Mammary epithelial cell (primary cell): Measurements from ENCODE around the gene RASGRP4.

Experiments used
- EZH2 ChIP-seq: IDR thresholded peaks from 2 replicates; pipeline ENCODE4 v1.6.1; 2012; ENCODE audit warnings: low read length, inconsistent platforms, borderline replicate concordance
- TF ChIP-seq, protein P1 (sequence below), 2 donors: IDR thresholded peaks in 1 of 2; conservative IDR thresholded peaks in 1 of 2; 2 replicates each; pipeline ENCODE4 v1.5.1; 2011 to 2012; ENCODE audit warnings: inconsistent platforms in 2 of 2, low read length in 2 of 2, mild to moderate bottlenecking in 2 of 2, control low read depth in 1 of 2, low read depth in 1 of 2; ENCODE audit not compliant: insufficient read depth in 1 of 2; ENCODE audit errors: extremely low read depth in 1 of 2

- TF ChIP-seq, protein P1, sequence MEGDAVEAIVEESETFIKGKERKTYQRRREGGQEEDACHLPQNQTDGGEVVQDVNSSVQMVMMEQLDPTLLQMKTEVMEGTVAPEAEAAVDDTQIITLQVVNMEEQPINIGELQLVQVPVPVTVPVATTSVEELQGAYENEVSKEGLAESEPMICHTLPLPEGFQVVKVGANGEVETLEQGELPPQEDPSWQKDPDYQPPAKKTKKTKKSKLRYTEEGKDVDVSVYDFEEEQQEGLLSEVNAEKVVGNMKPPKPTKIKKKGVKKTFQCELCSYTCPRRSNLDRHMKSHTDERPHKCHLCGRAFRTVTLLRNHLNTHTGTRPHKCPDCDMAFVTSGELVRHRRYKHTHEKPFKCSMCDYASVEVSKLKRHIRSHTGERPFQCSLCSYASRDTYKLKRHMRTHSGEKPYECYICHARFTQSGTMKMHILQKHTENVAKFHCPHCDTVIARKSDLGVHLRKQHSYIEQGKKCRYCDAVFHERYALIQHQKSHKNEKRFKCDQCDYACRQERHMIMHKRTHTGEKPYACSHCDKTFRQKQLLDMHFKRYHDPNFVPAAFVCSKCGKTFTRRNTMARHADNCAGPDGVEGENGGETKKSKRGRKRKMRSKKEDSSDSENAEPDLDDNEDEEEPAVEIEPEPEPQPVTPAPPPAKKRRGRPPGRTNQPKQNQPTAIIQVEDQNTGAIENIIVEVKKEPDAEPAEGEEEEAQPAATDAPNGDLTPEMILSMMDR (conservative IDR thresholded peaks at IDR 0.05 in 1 of 2, IDR thresholded peaks at IDR 0.05 in 1 of 2; ENCODE audit: extremely low read depth in 1 of 2, insufficient read depth in 1 of 2, low read depth in 1 of 2, low read length in 2 of 2) = no peak
- no peak for TF ChIP-seq EZH2
Observed at GRCh38 chr19:38458991-38459390, 33.0 kb upstream of the RASGRP4 start.
